Mucosa of gallbladder (tissue), 1 donor: Measurements from ENCODE around the gene LYPD3. TPM values are rescaled to one million over a fixed set of nuclear protein-coding genes. Genes with fewer than 3 reads are reported as not detected.
A peak's percentile ranks its signal among the peaks of the same experiment; 100 is the strongest.

Experiments
- DNase-seq: peaks from one replicate; pipeline ENCODE4 v3.0.0-alpha.2; 2020; ENCODE audit warnings: low spot score
- total RNA-seq: library from RNA; stranded (reverse); gene quantifications from one replicate; pipeline ENCODE4 v1.2.1, GENCODE V29; 2021
- donor health status: DM: no; HTN: no; CAD: no.

Gene LYPD3
- total RNA-seq, 1 donor from 2014 or later, result 1.6 TPM

DNA sequence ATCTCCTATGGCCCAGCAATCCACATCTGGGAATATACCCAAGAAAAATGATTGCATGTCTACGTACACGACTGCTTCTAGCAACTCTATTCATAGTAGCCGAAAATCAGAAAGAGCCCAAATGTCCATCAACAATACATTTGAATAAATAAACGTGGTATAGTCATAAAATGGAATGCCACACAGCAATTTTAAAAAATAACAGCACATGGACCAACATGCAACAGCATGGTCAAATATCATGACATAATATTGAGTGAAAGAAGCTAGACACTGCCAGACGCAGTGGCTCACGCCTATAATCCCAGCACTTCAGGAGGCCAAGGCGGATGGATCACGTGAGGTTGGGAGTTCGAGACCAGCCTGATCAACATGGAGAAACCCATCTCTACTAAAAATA is 34.4 kb downstream of the LYPD3 start:
- no peak for DNase-seq

DNA sequence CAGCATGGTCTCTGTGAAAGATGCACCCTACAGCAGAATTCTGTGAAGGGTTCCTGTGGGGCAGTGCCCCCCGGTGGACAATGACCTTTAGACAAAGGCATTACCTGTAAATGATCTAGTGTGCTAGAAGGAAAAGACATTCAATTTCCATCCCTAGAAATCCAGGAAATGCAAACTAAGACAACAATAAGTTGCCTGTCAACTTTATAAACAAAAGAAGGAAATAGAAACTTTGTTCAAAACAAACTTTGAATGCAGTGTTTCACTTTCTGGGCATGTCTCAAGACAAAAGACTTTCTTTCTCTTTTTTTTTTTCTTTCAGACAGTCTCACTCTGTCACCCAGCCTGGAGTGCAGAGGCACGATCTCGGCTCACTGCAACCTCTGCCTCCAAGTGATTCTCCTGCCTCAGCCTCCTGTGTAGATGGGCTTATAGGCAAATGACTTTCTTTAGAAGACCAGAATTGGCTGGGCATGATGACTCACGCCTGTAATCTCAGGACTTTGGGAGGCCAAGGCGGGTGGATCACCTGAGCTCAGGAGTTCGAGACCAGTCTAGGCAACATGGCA is 35.2 kb downstream of the LYPD3 start:
- DNase-seq, result no peak

DNA sequence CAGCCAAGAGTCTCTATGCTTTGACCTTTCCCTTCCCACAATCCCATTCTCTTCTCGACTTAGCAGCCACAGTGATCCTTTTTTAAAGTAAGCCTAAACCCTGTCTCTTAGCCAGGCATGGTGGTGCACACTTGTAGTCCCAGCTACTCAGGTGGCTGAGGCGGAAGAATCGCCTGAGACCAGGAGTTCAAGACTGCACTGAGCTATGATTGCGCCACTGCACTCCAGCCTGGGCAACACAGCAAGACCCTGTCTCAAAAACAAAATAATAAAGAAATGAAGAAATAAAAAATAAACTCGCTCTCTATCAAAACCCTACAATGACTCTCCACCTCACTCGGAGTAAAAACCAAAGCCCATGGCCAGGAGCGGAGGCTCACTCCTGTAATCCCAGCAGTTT is 36.0 kb downstream of the LYPD3 start:
- DNase-seq, result no peak

DNA sequence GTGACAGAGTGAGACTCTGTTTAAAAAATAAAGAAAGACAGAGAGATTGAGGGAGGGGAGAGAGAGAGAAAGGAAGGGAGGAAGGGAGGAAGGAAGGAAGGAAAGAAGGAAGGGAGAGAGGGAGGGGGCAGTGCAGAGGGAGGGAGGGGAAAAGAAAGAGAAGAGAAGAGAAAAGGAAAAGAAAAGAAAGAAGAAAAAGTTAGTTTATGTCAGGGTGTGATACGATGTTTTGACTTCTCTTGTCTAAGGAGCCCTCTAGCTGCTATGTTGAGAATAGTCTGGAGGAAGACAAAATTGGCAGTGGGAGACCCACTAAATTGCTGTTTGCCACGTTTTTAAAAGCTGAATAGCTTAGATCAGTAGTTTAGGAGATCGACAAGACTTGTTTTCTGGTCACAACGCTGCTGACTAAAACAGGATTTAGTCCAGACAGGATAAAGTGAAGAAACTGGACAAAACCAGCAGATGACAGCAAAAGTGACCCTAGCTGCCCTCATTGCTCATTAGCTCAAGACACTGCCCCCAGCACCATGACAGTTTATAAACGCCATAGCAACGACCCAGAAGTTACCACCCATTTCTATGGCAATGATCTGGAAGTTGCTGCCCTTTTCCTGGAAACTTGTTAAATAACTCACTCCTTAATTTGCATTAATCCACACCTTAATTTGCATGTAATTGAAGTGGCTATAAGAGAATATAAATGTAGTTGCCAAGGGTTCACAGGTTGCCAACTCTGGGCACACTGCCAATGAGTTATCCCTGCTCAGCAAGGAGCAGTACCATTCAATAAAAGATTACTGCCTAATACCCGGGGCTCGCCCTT is 39.6 kb downstream of the LYPD3 start:
- DNase-seq, result peak; percentile 88

DNA sequence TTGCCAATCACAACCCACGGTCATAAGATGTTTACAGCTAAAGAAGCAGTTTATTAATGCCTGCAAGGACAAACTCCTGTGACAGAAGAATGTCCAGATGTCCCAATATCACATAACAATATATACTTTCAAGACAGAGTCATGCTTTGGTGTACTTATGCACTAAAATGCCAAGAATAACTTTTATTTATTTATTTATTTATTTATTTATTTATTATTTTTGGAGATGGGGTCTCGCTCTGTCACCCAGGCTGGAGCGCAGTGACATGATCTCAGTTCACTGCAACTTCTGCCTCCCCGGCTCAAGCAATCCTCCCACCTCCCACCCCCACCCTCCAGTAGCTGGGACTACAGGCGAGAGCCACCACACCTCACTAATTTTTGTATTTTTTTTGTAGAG is 41.6 kb downstream of the LYPD3 start:
- no peak for DNase-seq

DNA sequence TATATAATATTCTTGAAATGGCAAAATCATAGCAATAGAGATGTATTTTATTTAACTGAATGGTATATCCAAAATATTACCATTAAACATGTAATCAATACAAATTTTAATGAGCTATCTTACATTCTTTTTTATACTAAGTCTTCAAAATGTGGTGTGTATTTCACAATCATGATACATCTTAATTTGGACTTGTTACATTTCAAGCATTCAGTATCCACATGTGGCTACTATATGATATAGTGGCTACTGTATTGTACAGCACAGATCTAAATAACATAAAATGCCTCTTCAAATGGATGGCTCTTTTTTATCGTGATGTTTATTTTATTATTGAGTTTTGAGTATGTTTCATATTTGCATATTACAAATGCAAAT is 42.7 kb downstream of the LYPD3 start:
- no peak for DNase-seq

DNA sequence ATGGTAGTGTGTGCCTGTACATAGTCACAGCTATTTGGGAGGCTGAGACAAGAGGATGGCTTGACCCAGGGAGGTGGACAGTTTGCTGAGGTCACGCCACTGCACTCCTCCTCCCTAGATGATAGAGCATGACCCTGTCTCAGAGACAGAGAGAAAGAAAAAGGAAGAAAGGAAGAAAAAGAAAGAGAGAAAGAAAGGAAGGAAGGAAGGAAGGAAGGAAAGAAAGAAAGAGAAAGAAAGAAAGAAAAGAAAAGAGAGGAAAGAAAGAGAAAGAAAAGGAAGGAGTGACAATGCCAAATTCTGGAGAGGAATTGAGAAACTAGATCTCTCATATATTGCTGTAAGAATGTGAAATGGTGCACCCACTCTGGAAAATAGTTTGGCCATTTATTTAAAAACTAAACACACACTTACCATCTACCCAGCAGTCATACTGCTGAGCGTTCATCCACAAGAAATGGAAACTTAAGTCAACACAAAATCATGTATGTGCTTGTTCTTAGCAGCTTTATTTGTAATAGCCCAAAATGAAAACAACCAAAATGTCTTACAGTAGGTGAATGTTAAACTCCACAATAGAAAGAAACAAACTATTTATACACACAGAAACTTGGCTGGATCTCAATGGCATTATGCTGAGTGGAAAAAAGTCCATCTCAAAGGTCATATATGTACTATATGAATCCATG is 43.3 kb downstream of the LYPD3 start:
- no peak for DNase-seq

DNA sequence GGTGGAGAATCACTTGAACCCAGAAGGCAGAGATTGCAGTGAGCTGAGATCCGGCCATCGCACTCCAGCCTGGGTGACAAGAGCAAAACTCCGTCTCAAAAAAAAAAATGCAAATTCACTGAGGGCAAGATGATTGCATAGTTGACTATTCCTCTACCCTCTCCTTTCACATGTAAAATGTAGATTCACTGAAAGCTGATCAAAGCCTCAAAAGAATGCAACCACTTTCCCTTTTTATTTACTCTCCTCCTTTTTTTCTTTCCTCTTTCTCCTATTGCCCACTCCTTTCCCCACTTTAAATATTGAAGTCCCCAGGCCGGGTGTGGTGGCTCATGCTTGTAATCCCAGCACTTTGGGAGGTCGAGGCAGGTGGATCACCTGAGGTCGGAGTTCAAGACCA is 44.5 kb downstream of the LYPD3 start:
- DNase-seq, result no peak

DNA sequence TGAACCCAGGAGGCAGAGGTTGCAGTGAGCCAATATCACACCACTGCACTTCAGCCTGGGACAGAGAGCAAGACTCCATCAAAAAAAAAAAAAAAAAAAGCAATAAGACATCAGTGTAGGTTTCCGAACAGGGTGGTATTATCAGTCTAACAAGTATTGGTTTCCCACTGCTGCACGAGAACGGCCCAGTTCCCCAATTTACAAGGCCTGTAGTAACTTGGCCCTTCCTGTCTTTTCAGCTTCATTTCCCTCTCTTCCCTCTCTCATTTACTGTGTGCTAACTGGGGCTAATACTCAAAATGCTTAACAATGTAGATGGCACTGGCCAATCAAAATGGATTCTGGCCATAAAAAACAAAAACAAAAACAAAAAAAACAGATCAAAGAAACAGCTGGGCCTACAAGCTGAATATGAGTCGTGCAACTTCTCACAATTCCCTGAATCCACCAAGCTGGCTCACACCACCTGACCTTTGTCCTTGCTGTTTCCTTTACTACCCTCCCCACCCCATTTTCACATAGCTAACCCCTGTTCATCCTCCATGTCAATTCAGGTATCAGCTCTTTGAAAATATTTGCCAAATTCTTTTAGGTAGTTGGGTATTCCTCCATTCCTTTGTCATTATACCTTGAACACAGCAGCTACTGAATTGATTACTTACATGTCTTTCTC is 48.3 kb downstream of the LYPD3 start:
- no peak for DNase-seq

DNA sequence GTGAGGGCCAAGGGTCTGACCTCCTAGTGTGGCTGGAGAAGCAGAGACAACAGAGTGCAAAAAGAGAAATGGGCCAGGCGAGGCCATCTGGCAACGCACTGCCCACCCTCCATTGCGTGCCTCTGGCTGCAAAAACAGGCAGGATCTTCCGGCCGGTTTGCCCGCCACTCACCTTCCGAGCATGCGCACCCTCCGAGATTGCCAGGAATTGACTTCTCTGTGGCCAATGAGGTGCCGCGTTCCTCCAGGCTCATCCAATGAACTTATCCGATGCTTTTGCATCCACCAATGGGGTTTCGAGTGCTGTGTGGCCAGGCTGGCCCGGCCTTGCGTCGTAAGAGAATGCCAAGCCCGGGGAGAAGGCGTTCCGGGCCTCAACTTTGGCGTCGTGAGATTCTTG is 50.9 kb downstream of the LYPD3 start, which contains the start of gene TEX101:
Gene TEX101 (plus strand): TSS at position 337 of the 400 bp plus-strand sequence. CDS start 1,030 bp downstream, outside the sequence.
- no peak for DNase-seq

DNA sequence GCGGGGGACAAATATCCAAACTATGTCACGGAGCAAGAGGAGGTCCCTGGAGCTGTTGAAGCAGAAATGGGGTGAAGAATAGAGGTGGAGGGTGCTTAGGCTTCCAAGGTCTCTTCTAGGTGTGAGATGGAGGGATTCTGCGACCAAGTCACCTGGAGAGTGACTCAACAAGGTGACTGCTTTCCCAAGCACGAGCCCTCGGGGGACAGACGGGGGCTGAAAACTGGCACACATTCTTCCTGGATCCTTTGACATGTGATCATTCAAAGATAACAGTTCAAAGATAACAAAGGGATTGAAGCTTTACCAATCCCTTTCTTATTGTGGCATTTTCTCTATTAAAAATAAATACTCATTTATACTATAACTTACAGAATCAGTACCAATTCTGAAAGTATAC is 53.0 kb downstream of the LYPD3 start:
- no peak for DNase-seq

Other genes with a start within 250 kb of the LYPD3 start
- not detected for gene PSG9, start 196.1 kb downstream of the LYPD3 start, total RNA-seq
- gene CD177, start 111.9 kb downstream of the LYPD3 start, total RNA-seq, result not detected
- not detected for gene TEX101, start 50.7 kb downstream of the LYPD3 start, total RNA-seq
- gene PHLDB3, start 39.1 kb upstream of the LYPD3 start, total RNA-seq, result 35.3 TPM
- 55.4 TPM for gene ETHE1, start 61.6 kb upstream of the LYPD3 start, total RNA-seq
- 4.1 TPM for gene ZNF575, start 67.6 kb upstream of the LYPD3 start, total RNA-seq
- gene XRCC1, start 109.9 kb upstream of the LYPD3 start, total RNA-seq, result 33.6 TPM
- 13.3 TPM for gene PINLYP, start 110.2 kb upstream of the LYPD3 start, total RNA-seq
- 35.7 TPM for gene IRGQ, start 130.5 kb upstream of the LYPD3 start, total RNA-seq
- 17.9 TPM for gene ZNF576, start 131.0 kb upstream of the LYPD3 start, total RNA-seq
- gene SRRM5, start 146.5 kb upstream of the LYPD3 start, total RNA-seq, result 0.52 TPM
- gene ZNF428, start 154.0 kb upstream of the LYPD3 start, total RNA-seq, result 54.4 TPM
- gene CADM4, start 174.2 kb upstream of the LYPD3 start, total RNA-seq, result 20.6 TPM
- 46.3 TPM for gene PLAUR, start 204.6 kb upstream of the LYPD3 start, total RNA-seq